Bone marrow (tissue), 2 donors: ENCODE results near the gene CBARP.

ENCODE experiments used
- DNase-seq, 2 donors: peaks; one replicate each; lab custom pipeline; 2025; lab: John Stamatoyannopoulos, UW

CBARP gene

DNA sequence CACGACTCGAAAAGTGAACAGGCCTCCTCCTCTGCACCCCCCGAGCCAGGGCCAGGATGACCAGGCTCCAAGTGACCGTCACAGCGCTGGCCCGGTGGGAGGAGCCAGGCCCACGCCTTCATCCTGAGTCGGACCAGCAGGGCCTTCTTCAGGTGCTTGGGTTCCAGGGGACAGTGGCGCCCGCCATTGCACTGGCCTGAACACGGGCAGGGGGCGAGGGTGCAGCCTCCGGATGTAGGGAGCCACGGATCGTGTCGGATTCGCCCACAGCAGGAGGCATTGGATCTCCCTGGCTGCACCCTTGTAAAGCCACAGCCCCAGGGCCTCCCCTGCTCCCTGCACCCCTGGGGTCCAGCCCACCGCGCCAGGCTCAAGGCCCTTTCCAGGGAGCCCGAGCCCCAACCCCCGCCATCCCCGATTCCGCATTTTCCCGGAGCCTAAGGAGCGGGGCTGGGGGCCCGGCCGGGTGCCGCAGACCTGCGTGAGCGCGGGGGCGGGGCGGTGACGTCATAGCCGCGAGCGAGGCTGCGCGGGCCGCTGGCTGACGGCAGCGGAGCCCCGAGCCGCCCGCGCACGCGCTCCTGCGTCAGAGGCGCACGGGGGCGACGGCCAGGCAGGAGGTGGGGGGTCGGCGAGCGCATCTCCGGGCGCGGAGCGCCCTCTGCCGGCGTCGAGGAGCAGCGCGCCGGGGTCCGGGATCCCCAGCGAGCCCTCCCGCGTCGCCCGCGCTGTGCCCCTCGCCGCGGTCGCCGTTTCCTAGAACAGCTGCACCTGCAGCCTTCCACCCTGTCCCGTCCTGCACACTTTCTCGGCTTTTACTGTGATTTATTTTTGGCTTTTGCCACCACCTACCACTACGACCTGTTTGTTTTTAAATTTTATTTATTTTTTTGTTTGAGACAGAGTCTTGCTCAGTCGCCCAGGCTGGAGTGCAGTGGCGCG lies 2.3 kb upstream of the CBARP start:
- DNase-seq: peak; percentile 65 to 69

DNA sequence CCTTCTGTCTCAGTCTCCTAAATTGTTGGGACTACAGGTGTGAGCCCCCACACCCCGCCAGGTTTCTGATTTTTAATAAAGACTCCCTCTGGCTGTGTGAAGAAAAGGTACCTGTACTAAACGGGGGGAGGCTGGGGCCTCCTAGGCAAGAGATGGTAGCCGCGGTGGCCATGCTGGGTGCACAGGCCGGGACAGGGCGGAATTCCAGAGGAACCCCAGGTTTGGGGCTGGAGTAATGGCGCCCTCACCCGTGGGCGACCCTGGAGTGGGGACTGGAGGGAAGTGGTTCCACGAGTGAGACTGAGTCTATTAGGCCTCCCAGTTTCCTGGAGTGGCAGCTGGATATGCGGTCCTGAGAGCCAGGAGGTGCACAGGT lies 1.6 kb upstream of the CBARP start:
- DNase-seq: no peak

DNA sequence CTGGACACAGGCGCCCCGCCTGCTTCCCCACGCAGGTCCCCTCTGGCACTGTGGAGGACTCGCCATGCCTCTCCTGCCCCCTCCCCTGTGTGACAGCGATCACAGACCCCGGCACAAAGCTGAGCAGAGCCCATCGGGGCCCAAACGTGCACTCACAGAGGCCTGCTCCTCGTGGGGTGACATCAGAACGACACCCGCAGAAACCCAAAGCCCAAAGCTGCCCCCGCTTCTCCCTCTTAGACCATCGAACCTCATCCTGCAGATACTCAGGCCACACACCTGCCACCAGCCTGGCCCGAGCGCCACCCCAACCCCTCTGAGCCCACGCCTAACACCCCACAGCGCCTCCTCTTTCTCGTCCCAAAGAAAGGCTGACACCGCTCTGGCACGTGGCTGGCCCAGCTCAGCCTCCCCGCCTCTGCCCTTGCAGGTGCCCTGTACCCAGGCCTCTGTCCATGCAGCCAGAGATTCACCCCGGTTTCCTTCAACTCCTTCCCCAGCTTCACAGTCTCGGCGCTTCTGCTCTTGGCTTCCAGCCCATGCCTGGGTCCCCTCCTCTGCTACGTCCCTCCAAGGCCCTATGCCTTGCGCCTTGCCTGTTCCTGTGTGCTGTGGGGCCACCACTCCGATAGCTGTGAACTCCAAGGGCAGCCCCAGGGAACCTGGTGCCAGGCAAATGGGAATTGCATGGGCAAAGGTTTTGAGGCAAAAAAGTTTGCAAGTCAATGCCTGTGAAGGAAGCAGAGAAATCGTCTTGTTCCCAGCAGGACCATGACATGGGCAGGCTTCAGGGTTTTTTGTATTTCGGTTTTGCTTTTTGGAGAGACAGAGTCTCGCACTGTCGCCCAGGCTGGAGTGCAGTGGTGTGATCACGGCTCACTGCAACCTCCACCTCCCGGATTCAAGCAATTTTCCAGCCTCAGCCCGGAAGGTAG lies 831 bp upstream of the CBARP start:
- DNase-seq: no peak

DNA sequence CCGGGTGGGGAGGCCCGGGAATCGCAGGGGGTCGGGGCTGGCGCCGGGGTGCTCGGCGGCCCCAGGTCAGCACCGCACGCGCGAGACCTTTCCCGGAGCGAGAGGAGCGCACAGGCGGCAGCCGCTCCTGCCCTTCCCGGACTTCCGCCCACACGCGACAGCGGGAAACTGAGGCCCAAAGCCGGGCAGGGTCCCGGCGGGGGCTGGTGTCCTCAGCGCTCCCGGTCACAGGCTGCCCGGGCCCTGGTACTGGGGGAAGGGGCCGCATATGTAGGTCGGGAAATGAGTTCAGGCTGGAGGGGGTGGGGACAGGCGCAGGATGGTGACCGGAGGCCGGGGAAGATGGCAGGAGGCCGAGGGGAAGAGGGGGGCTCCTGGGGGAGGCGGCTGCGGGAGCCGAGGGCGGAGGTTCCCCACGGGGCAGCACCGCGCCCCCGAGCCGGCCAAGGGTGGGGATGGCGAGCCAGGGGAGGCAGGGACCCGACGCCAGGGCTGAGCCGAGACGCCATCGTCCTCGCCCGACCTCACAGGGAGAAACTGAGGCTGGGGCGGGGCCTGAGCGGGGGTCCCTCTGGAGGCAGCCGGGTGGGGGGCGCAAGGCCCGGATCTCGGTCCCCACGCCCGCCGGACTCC lies 662 bp downstream of the CBARP start:
- DNase-seq: no peak

DNA sequence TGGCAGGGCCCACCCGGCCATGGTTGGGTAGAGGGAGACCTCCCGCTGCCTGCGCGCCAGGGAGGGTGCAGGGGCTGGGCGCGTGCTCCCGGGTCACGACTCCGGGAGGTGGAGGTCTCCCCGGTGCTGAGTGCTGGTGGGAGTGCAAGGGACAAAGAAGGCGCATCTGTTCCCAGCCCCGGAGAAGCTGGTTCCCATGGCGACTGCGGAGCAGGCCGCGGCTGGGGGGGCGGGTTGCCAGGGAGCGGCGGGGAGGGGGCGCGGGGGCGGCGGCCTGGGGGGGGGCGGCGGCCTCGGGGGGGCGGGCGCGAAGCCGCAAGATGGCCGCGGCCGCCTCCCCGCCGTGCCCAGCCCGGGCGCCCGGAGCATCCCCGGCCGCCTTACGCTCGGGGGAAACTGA lies 1.2 kb downstream of the CBARP start:
- DNase-seq: no peak

DNA sequence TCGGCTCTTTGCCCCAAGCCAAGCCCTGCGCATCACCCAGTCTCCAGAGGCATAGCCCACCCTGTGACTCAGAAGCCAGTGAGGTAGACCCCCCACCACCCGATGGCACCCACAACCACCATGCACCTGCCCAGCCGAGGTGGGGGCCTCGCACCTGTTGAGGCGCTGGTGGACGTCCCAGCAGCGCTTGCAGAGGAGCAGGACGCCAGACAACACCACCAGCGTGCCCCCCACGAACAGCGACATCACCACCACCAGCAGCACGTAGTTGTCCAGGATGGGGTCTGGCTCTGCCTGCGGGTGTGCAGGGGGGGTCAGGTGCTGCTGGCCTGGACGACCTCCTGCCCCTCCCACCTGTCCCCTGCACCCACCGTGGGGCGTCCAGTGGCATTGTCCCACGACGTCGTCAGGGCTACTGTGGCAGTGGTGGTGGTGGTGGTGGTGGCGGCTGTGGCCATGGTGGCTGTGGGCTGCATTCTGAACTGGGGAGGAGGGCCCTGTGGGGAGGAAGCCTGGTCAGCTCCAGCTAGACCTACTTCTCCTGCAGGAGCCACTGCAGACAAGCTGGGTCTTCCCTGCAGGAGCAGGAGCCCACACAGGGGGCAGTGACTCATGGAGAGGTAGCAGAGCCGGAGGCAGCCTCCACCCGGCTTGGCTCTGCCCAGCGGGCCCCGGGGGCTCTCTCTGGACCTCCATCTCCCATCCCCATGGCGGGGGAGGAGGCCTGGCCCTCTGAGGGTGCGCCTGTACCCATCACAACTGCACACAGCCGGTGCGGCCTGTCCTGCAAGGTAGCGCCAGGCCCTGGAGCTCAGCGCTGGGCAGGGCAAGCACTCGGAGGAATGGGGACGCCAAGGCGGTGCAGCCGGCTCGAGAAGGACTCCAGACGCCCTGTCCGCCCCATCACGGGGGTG lies 1.9 kb downstream of the CBARP start:
- no peak for DNase-seq

DNA sequence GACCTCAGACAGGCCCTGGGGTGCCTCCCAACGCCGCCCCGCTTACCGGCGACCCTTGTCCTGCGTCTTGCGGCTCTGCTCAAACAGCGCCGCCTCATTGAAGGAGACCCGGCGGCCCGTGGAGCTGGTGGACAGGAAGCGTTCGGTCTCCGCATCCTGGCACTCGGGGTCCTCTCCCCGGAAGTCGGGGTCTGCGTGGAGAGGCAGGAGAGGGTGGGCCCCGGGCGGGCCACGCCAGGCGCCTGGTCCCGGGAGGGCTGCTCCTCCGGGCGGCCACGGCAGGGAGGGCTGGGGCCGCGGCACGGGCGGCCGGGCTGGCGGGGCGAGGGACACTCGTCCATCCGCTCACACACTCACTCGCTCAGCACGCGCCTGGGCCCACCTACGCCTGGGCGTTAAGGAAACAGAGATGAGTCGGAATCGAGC lies 2.8 kb downstream of the CBARP start:
- no peak for DNase-seq

DNA sequence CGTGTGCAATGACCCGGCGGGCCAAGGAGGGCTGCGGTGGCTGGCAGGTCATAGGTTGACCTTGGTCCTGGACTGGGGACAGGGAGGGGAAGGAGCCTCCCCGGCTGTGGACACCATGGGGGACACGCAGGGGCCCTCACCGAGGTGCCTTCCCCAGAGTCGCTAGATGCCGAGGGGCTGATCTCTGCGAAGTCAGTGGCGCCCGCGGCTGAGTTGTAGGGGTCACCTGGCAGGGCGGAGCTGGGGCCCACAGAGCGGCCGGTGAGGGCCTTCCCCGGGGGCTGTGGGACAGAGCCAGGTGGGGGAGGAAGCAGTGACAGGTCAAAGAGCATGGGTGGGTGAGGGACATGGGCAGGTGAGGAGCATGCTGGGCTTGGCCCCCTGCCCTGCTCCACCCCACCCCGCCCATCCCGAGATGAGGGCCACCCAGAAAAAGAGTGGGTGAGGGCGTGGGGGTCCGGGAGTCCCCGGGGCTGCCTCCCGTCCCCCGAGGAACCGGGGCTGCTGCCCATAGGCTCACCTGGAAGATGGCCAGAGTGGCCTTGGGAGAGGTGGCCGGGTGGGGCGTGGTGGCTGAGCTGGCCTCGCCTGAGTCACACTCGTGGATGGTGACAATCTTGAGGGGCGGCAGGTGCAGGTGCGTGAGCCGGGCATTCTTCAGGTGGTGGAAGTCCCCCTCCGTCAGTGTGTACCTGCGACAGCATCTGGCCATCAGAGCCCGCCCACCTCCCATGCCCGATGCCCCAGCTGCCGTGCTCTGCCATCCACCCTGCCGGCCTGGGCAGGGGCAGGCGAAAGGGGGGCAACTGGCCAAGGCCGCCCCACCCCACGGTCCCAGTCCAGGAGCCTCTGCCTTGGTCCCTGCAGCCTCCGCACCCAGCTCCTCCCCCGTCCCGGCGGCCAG lies 3.5 kb downstream of the CBARP start:
- no peak for DNase-seq

DNA sequence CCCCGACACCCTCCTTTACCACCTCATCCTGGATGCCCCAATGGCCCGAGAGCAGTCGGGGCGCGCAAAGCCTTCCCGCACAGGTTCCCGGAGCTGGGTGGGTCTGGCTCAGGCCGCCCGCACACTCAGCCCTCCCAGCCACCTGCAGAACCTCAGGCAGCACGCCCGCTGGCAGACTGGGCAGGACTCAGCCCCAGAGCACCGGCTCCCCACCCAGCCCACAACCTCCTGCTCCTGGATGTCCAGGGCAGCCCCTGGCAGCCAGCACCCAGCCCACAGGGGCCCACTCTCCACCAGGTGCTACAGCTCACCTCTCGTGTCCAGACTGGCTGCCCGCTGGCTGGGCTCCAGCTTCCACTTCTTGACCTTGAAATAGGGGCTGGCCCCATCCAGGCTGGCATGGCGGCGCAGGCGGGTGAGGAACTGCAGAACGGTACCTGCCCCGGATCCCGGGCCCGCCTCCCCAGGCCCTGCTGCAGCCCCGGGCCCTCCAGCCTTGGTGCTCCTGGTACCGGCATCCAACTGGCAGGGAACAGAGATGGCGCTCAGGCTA lies 4.6 kb downstream of the CBARP start:
- no peak for DNase-seq

DNA sequence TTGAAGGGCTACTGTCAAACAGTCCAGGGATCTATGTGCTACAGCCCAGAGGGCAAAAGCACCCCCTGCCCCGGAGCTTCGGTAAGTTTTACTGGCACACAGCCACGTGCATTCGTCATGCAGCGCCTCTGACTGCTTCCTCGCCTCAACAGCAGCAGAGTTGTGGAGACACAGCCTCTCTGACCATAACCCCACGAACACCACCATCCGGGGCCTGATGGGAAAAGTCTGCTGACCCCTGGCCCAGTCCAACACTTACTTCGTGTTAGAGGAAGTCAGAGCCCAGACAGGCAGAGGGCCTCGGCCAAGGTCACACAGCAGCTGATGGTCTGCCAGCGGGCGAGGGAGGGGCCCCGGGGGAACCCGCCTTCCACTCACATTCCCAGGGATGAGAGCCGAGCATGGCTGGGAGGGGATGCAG lies 5.1 kb downstream of the CBARP start:
- peak in 1 of 2 donors; percentile 56 for DNase-seq

DNA sequence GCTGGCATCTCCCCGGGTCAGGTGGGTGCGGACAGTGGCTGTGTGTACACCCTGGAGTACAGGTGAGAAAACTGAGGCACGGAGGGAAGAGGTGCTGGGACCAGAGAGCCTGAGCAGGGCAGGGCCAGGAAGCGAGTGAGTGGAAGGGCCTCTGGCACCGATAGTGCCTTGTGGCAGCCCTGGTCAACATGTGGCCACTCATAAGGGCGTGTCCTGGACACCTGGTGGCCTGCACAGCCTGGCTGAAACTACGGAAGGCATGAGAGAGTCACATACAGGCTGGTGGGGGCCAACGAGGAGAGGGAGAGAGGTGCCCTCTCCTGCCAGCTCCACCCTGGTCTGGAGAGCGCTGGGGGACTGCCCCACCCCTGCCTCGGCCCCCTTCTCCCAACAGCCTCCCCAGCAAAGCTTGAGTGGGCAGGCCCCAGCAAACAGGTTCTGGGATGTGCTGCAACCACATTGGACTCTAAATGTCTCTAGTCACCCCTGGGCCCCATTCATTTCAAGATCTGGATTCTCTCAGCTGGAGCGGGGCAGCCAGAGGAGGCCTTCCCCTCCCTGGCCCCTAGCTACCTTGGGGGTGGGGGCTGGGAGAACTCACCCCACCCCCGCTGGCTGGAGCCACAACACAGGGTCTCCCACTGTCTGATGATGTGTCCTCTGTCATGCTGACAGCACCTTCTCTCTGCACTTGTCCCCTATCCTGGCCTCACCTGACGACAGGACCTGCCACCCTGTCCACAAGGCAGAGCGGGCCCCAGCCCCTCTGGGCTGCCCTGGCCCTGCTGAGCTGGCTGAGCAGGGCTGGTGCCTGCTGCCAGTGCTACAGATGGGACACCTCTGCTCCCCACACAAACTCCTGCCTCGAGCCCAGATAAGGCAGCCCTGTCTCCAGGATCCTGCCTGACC lies 5.8 kb downstream of the CBARP start:
- DNase-seq: peak in 1 of 2 donors; percentile 56

DNA sequence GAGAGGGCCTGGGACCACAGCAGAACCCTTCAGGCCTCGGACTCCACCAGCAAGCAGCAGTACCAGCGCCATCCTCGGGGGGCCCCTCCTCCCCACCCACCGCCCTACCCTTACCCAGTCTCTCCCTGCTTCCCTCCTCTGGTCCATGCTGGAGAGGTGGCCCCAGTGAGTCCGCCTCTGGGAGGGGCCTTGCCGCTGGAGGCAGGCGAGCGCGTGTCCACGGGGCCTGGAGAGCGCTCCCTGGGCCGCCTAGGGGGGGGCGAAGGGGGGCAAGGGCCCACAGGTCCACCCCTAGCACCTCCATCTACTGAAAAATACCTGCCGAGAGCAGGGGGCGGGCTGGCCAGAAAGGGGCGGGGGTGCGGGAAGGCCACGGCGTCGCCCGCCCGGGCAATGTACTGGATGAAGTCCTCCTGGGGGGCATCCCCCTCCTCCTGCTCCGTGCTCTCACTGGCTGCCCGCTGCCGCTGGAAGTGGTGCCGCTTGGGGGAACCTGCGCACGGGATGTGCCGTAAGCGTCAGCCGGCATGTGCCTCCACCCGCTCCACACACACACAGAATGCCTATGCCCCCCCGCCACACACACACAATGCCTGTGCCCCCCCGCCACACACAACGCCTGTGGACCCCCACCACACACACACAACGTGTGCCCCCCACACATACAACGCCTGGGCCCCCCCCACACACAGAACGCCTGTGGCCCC lies 6.9 kb downstream of the CBARP start:
- no peak for DNase-seq

DNA sequence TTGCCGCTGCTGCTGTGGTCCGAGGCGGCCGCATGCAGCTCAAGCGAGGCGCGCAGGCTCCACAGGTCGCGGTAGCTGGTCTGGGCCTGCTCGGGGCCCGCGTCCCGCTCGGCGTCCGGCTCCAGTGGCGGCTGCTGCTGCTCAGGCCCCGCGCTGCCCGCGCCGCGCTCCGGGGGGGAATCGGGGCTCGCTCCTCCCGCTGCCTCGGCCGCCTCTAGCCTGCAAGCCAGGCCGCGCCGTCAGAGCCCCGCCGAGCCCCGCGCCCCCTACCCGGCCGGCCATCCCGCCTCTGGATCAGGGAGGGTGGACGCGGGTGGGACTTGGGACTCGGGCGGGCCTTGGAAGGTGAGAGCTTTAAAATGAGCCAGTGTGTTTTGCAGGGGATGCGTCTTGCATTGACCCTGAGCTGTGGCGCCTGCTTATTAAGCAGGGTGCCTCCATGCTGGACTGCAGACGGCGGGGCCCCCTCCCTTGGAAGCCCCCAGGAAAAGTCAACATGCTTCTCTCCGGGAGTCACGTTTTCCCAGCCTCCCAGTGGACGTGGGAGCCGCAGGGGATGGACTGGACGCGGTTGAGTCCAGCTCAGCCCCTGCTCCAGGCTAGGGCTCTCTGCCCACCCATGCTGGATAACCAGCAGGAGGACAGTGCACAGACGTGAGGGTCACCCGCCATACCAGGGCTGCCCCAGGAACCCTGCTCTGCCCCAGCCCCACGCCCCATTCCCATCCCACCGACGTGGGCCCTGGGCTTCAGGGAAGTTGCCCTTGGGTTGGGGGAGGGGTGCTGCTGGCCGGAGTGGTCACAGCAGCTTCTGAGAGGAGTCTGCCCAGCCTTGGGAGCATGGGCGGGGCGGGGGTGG lies 7.7 kb downstream of the CBARP start:
- no peak for DNase-seq

DNA sequence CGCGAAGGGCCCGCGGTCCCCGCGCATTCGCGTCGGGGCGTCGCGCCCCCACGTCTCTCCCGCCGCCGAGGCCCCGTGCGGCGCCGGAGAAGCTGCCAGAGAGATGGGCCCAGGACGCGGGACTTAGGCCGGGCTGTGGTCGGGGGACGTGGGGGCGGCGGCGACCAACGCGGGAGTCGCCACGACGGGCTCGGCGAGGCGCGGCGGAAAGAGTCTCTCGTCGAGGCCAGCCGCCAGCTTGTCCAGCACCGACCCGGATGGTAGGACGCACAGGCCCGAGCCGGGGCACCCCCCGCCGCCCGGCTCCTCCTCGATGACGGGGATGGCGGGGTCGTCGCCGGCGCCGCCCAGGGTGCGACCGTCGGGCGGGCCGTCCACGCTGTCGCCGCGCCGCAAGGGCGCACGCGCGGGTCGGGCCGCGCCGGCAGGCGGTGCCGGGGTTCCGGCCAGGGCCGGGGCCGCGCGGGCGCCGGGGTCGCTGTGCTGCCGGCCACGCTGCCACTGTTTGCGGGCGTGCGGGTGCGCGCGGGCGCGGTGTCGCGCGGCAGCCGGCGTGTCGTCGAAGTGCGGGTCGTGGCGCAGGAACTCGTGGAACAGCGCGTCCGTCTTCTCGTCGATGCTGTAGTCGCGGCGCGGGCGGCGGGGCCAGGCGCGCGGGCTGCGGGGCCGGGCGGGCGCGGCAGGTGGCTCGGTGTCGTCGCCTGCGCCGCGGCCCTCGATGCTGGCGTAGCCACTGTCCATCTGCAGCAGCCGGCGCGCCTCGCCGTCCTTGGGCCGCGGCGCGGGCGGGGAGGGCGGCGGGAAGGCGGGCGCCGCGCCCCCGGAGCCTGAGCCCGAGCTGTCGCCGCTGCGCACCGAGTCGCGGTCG lies 8.5 kb downstream of the CBARP start:
- DNase-seq: no peak

DNA sequence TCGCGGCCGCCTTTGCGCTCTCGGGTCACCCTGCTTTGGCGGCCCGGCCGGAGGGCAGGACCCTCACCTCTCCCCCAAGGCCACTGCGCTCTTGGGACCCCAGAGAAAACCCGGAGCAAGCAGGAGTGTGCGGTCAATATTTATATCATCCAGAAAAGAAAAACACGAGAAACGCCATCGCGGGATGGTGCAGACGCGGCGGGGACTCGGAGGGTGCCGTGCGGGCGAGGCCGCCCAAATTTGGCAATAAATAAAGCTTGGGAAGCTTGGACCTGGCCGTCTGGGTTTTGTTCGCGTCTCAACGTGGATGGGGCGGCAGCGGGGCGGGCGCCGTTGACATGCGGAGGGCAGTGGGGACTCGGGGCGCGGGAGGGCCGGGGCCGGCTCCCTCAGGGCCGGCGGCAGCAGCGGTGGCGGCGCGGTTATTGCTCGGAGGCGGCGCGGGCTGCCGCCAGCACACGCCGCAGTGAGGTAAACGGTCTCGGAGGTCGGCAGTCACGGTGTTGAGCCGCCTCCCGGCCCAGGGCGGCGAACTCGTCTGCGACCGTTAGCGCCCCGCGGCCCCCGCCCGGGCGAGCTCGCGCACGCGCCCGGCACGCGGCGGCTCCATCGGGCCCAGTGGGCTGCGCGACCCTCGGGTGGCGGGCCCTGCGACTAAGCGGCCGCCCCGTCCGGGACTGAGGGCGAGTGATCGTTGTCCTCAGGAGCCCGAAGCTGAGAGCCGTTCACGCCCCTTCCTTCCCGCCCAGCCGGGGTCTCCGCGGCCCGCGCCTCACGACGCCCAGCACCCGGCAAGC lies 9.4 kb downstream of the CBARP start:
- DNase-seq: no peak
